Brain microvascular endothelial cell (primary cell): Measurements from ENCODE around the gene CHRNA9.

Source experiments
- DNase-seq: peaks from one replicate; pipeline ENCODE4 v3.0.0-alpha.2; 2020
- H3K27ac ChIP-seq: fragments of 250-450 bp; sonication (Bioruptor Pico); 2 replicates; pipeline ENCODE4 v1.5.1; 2020; ENCODE audit warnings: mild to moderate bottlenecking, moderate library complexity
- H3K27me3 ChIP-seq: fragments of 250-450 bp; sonication (Bioruptor Pico); replicated peaks from 2 replicates; pipeline ENCODE4 v1.5.1; 2020; ENCODE audit warnings: mild to moderate bottlenecking
- H3K36me3 ChIP-seq: fragments of 250-450 bp; sonication (Bioruptor Pico); replicated peaks from 2 replicates; pipeline ENCODE4 v1.5.1; 2020; ENCODE audit warnings: mild to moderate bottlenecking
- H3K4me3 ChIP-seq: 2 replicates; pipeline ENCODE4 v1.5.1; 2011; ENCODE audit warnings: low read depth, mild to moderate bottlenecking, control low read depth, low read length, moderate library complexity
- in situ Hi-C: cut with HindIII; loops from 2 replicates; pipeline ENCODE4 v1.10.0; 2017; ENCODE audit warnings: low sequenced_read_pairs, low pct_ligation_motif_present
- TF ChIP-seq, protein P1 (sequence below): IDR thresholded peaks from 2 replicates; pipeline ENCODE4 v1.5.1; 2011; ENCODE audit warnings: low read depth, mild to moderate bottlenecking, moderate library complexity, low read length, control low read depth, inconsistent platforms; ENCODE audit errors: missing control alignments

CHRNA9 gene

DNA sequence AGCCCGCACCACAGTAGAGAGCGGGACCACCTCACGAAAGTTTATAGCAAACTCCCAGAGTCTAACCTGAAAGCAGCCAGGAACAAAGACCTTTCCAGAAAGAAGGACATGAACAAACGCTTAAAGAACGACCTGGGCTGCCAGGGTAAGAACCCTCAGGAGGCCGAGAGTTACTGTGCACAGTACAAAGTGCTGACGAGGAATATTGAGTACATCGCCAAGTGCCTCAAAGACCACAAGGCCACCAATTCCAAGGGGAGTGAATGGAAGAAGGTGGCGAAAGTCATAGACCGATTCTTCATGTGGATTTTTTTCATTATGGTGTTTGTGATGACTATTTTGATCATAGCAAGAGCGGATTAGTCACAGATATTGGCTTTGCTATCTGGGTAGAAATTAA is 19.0 kb downstream of the CHRNA9 start:
- no peaks in the 10 kb centered on the region for H3K27me3 ChIP-seq
- TF ChIP-seq, protein P1, sequence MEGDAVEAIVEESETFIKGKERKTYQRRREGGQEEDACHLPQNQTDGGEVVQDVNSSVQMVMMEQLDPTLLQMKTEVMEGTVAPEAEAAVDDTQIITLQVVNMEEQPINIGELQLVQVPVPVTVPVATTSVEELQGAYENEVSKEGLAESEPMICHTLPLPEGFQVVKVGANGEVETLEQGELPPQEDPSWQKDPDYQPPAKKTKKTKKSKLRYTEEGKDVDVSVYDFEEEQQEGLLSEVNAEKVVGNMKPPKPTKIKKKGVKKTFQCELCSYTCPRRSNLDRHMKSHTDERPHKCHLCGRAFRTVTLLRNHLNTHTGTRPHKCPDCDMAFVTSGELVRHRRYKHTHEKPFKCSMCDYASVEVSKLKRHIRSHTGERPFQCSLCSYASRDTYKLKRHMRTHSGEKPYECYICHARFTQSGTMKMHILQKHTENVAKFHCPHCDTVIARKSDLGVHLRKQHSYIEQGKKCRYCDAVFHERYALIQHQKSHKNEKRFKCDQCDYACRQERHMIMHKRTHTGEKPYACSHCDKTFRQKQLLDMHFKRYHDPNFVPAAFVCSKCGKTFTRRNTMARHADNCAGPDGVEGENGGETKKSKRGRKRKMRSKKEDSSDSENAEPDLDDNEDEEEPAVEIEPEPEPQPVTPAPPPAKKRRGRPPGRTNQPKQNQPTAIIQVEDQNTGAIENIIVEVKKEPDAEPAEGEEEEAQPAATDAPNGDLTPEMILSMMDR, result no peak
- no peak overlapping the region for H3K27ac ChIP-seq
- H3K36me3 ChIP-seq, result no peaks in the 10 kb centered on the region
- DNase-seq, result no peak
- in situ Hi-C loops, result no loop called here
- H3K4me3 ChIP-seq, result no peak overlapping the region

DNA sequence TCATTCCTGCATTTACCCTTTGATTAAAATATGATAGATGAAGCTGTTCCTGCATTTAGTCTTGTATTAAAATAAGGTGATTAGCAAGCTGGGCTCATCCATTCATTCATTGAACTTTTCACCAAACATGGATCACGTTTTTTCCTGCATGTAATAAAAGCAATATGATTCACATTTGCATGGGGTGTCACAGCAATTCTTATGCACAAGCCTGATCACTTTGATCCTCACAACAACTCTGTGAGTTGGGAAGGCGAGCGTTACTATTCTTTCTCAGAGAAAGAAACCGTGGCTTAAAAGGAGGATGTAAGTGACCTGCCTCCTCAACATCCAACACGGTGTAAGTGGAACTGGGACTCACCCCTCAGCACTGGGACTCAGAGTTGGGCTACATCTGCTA is 20.0 kb downstream of the CHRNA9 start:
- Histone ChIP-seq H3K4me3 (no peak overlapping the region), H3K27ac (no peak overlapping the region), H3K36me3 (no peaks in the 10 kb centered on the region), H3K27me3 (no peaks in the 10 kb centered on the region)
- DNase-seq, result no peak
- TF ChIP-seq, protein P1, result no peak
- in situ Hi-C loops, result no loop called here

DNA sequence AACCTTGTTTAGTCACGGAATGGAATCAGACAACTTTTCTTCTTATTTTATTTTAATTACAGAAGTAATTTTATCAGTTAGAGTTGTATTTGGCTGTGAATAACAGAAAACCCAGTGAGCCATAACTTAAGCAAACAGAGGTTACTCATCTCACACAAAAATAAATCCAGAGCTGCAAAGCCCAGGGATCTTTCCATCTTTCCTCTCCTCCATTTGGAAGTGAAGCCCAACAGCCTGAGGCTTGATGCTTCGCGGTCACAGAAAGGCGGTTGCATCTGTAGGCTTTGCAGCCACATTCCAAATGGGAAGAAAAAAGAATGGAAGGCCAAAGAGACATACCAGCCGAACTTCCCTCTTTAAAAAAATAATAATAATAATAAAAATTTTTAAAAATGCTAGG is 22.6 kb downstream of the CHRNA9 start:
- H3K36me3 ChIP-seq, result no peaks in the 10 kb centered on the region
- H3K27me3 ChIP-seq, result no peaks in the 10 kb centered on the region
- no peak for DNase-seq
- no peak overlapping the region for H3K4me3 ChIP-seq
- TF ChIP-seq, protein P1, result no peak
- in situ Hi-C loops, result no loop called here
- H3K27ac ChIP-seq, result no peak overlapping the region

DNA sequence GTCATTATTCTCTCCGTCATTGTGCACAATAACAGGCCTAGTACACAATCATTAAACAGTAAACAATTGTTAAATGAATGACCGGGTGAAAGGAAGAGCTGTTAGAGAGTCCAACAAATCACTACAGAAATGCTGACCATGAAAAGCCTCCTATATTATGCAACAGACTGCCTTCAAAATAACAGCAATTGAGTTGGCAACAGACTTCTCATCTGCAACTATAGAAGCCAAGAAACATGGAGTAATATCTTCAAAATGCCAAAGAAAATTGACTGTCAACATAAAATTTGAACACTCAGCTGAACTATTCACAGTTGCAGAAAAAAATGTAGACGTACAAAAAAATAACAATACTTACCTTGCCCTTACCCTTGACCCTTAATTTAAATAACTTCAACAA is 26.2 kb downstream of the CHRNA9 start:
- Histone ChIP-seq H3K4me3 (no peak overlapping the region), H3K27me3 (no peaks in the 10 kb centered on the region), H3K36me3 (no peaks in the 10 kb centered on the region), H3K27ac (no peak overlapping the region)
- TF ChIP-seq, protein P1, result no peak
- in situ Hi-C loops, result no loop called here
- no peak for DNase-seq

DNA sequence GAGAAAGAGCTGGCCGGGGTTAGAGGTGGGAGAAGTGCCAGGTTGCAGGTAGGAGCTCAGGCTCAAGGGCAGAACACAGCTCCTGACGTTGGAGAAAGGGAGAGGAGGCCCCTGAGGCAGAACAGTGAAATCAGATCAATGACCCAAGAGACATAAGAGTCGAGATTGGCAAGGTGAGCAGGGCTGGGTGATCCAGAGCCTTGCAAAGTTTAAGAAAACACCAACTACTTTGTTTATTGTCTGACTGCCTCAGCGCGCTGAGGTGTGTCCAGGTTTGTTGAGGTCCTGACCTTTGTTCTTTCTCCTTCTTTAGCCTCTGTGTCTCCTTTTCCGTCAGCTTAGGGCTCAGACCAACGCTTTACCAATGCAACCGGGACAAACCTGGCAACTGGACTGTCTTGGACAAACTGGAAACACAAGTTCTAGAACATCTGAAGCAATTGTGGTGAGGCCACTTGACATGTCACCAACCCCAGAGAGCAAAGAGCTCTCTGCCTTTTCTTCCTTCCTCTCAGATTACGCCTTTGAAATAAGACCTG is 28.3 kb downstream of the CHRNA9 start:
- in situ Hi-C loops, result no loop called here
- TF ChIP-seq, protein P1, result no peak
- Histone ChIP-seq H3K36me3 (no peaks in the 10 kb centered on the region), H3K4me3 (no peak overlapping the region), H3K27me3 (no peaks in the 10 kb centered on the region), H3K27ac (no peak overlapping the region)
- DNase-seq, result no peak

DNA sequence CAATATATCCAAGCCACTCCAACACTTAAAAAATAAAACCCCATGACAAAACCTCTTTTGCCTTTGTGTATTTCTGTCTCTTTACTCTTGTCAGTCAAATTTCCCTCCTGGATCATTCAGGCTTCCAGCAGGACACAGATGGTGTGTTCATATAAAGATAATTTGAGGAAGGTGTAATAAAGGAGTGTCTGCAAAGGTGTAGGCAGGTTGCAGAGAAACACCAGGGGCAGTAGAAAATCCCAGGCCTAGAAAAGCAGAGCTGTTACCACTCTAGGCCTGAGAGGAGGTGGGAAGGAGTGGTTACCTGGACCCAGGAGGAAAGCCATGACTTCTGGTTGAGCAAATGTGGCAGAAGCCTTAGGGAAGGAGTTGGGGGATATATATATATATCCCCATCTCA is 28.8 kb downstream of the CHRNA9 start:
- no peaks in the 10 kb centered on the region for H3K27me3 ChIP-seq
- H3K27ac ChIP-seq, result no peak overlapping the region
- DNase-seq, result no peak
- H3K4me3 ChIP-seq, result no peak overlapping the region
- in situ Hi-C loops, result no loop called here
- TF ChIP-seq, protein P1, result no peak
- no peaks in the 10 kb centered on the region for H3K36me3 ChIP-seq
